H1 (cell line): ENCODE results near the gene SPDYA. TPM values are rescaled to one million over a fixed set of nuclear protein-coding genes. Genes with fewer than 3 reads are reported as not detected.

Experiments used
- CTCF ChIA-PET: fragments of 300-600 bp; sonication (Branson Sonifier 250); formaldehyde crosslinking; loops from one replicate; lab custom pipeline; 2021; ENCODE audit not compliant: partially characterized antibody; lab: Charles Lee
- POLR2A ChIA-PET: fragments of 300-600 bp; sonication (Branson Sonifier 250); formaldehyde crosslinking; loops from one replicate; lab custom pipeline; 2021; ENCODE audit warnings: inconsistent platforms; ENCODE audit not compliant: partially characterized antibody; lab: Charles Lee
- DNase-seq, 2 experiments: peaks; one replicate each; pipeline versions ENCODE4 v3.0.0 to v3.0.0-alpha.2; 2010 to 2022; ENCODE audit warnings: low spot score in 2 of 2, low read depth in 1 of 2, mixed read lengths in 1 of 2
- FAIRE-seq: peaks from 2 replicates; lab custom pipeline; 2011; peaks lifted over from hg19 to GRCh38; lab: Jason Lieb, UNC
- H2AFZ ChIP-seq: 2 replicates; pipeline ENCODE4 v1.8.1; 2012; ENCODE audit warnings: low read length, inconsistent platforms
- H2AK5ac ChIP-seq: 2 replicates; pipeline ENCODE4 v1.6.1; 2013; ENCODE audit warnings: low read depth, low read length
- H2BK120ac ChIP-seq: replicated peaks from 2 replicates; pipeline ENCODE3; 2013; ENCODE audit warnings: low read depth, low read length, inconsistent platforms
- H2BK12ac ChIP-seq: 2 replicates; pipeline ENCODE4 v1.6.1; 2013; ENCODE audit warnings: low read depth, low read length
- H2BK15ac ChIP-seq: 2 replicates; pipeline ENCODE4 v1.6.1; 2013; ENCODE audit warnings: low read length
- H2BK20ac ChIP-seq: 2 replicates; pipeline ENCODE4 v1.6.1; 2013; ENCODE audit warnings: low read length
- H2BK5ac ChIP-seq: 2 replicates; pipeline ENCODE4 v1.6.1; 2013; ENCODE audit warnings: low read depth, low read length
- H3K14ac ChIP-seq: 2 replicates; pipeline ENCODE4 v1.6.1; 2013; ENCODE audit warnings: inconsistent platforms; ENCODE audit not compliant: insufficient read length
- H3K18ac ChIP-seq: 2 replicates; pipeline ENCODE4 v1.6.1; 2013; ENCODE audit warnings: low read length; ENCODE audit errors: extremely low read depth
- H3K23ac ChIP-seq: 2 replicates; pipeline ENCODE4 v1.6.1; 2013; ENCODE audit warnings: inconsistent platforms; ENCODE audit not compliant: insufficient read length
- H3K23me2 ChIP-seq: 2 replicates; pipeline ENCODE4 v1.6.1; 2013; ENCODE audit warnings: low read depth, low read length
- H3K27ac ChIP-seq: 2 replicates; pipeline ENCODE4 v1.6.1; 2011; ENCODE audit warnings: low read depth, low read length, inconsistent platforms
- H3K27me3 ChIP-seq, 4 experiments: replicated peaks in 1 of 4; 1 replicate in 1 of 4; 2 replicates in 3 of 4; pipeline versions ENCODE4 v1.6.1 to v1.8.1; 2011 to 2013; ENCODE audit warnings: low read length in 3 of 4, mild to moderate bottlenecking in 3 of 4, inconsistent platforms in 2 of 4, mixed read lengths in 2 of 4, moderate library complexity in 1 of 4; ENCODE audit not compliant: control insufficient read depth in 3 of 4, insufficient read depth in 3 of 4; ENCODE audit errors: extremely low read depth in 1 of 4
- H3K36me3 ChIP-seq, 4 experiments: 2 replicates each; pipeline versions ENCODE4 v1.6.1 to v1.8.1; 2011 to 2013; ENCODE audit warnings: mild to moderate bottlenecking in 4 of 4, low read length in 3 of 4, moderate library complexity in 2 of 4, control low read depth in 1 of 4, inconsistent platforms in 1 of 4; ENCODE audit not compliant: insufficient read depth in 4 of 4, control insufficient read depth in 2 of 4
- H3K4ac ChIP-seq: replicated peaks from 2 replicates; pipeline ENCODE3; 2013; ENCODE audit warnings: low read length, low read depth, mixed read lengths, inconsistent platforms; ENCODE audit not compliant: insufficient read length
- H3K4me1 ChIP-seq, 4 experiments: replicated peaks in 1 of 4; 1 replicate in 1 of 4; 2 replicates in 3 of 4; pipeline versions ENCODE4 v1.6.1 to v1.8.1; 2011 to 2013; ENCODE audit warnings: low read length in 3 of 4, inconsistent platforms in 2 of 4, mixed read lengths in 1 of 4; ENCODE audit not compliant: insufficient read depth in 4 of 4, control insufficient read depth in 3 of 4
- H3K4me2 ChIP-seq, 2 experiments: 2 replicates each; pipeline versions ENCODE4 v1.6.1 to v1.8.1; 2011 to 2013; ENCODE audit warnings: low read depth in 2 of 2, low read length in 2 of 2, control low read depth in 1 of 2, inconsistent platforms in 1 of 2, mild to moderate bottlenecking in 1 of 2; ENCODE audit not compliant: insufficient read depth in 1 of 2
- H3K4me3 ChIP-seq, 4 experiments: fragments of 200-600, 300-600 bp in 1 of 4; sonication (generic), shearing (Covaris generic), sonication (Bioruptor Twin) in 1 of 4; 2 replicates each; pipeline versions ENCODE4 v1.5.1 to v1.8.1; 2011 to 2016; ENCODE audit warnings: low read length in 4 of 4, low read depth in 3 of 4, control low read depth in 2 of 4, inconsistent platforms in 2 of 4, mild to moderate bottlenecking in 2 of 4, mixed read lengths in 1 of 4, moderate library complexity in 1 of 4; ENCODE audit not compliant: insufficient read depth in 2 of 4; ENCODE audit errors: extremely low read depth in 1 of 4
- H3K56ac ChIP-seq: replicated peaks from 2 replicates; pipeline ENCODE3; 2013; ENCODE audit warnings: low read depth, mild to moderate bottlenecking, mixed read lengths, low read length, inconsistent platforms; ENCODE audit not compliant: insufficient read length
- H3K79me1 ChIP-seq: 2 replicates; pipeline ENCODE4 v1.6.1; 2013; ENCODE audit warnings: low read depth, low read length, control low read depth
- H3K79me2 ChIP-seq, 2 experiments: 2 replicates each; pipeline versions ENCODE4 v1.6.1 to v1.8.1; 2012 to 2013; ENCODE audit warnings: low read length in 2 of 2, mild to moderate bottlenecking in 2 of 2, inconsistent platforms in 1 of 2; ENCODE audit not compliant: insufficient read depth in 2 of 2, control insufficient read depth in 1 of 2
- H3K9ac ChIP-seq, 4 experiments: replicated peaks in 1 of 4; 1 replicate in 1 of 4; 2 replicates in 3 of 4; pipeline versions ENCODE4 v1.6.1 to v1.8.1; 2011 to 2013; ENCODE audit warnings: low read depth in 3 of 4, low read length in 3 of 4, control low read depth in 2 of 4, mild to moderate bottlenecking in 2 of 4, moderate library complexity in 2 of 4, inconsistent platforms in 1 of 4; ENCODE audit errors: extremely low read depth in 1 of 4
- H3K9me3 ChIP-seq, 2 experiments: 2 replicates each; pipeline versions ENCODE4 v1.6.1 to v1.8.1; 2012 to 2013; ENCODE audit warnings: mild to moderate bottlenecking in 2 of 2, moderate library complexity in 2 of 2, control low read depth in 1 of 2, inconsistent platforms in 1 of 2, low read depth in 1 of 2, low read length in 1 of 2, mixed read lengths in 1 of 2; ENCODE audit not compliant: insufficient read depth in 2 of 2
- H4K20me1 ChIP-seq, 2 experiments: replicated peaks in 1 of 2; 2 replicates each; pipeline versions ENCODE3 to v1.8.1; 2011 to 2013; ENCODE audit warnings: inconsistent platforms in 2 of 2, low read length in 2 of 2, mild to moderate bottlenecking in 1 of 2; ENCODE audit not compliant: insufficient read depth in 2 of 2, control insufficient read depth in 1 of 2
- H4K5ac ChIP-seq: 2 replicates; pipeline ENCODE4 v1.6.1; 2013; ENCODE audit warnings: low read length, low read depth, mixed read lengths, inconsistent platforms; ENCODE audit not compliant: insufficient read length
- H4K8ac ChIP-seq: 2 replicates; pipeline ENCODE4 v1.8.0; 2013; ENCODE audit warnings: mild to moderate bottlenecking, moderate library complexity, low read length, inconsistent platforms; ENCODE audit not compliant: insufficient read depth; ENCODE audit errors: extremely low read depth
- H4K91ac ChIP-seq: replicated peaks from 2 replicates; pipeline ENCODE3; 2013; ENCODE audit warnings: low read length, mixed read lengths, inconsistent platforms; ENCODE audit not compliant: insufficient read length
- BRCA1 ChIP-seq: IDR thresholded peaks from 2 replicates; pipeline ENCODE4 v1.6.1; 2012; ENCODE audit warnings: low read depth, low read length, improper control_type of control experiment
- CBX5 ChIP-seq: fragments of 300-800, 300-1000 bp; sonication (generic); IDR thresholded peaks from 2 replicates; pipeline ENCODE4 v1.7.1; 2016; ENCODE audit warnings: antibody characterized with exemption, low read length, low read depth
- CBX8 ChIP-seq: fragments of 300-800, 300-1000 bp; sonication (generic); IDR thresholded peaks from 2 replicates; pipeline ENCODE4 v1.7.1; 2016; ENCODE audit warnings: low read depth, low read length, borderline replicate concordance
- CHD2 ChIP-seq: IDR thresholded peaks from 2 replicates; pipeline ENCODE4 v1.6.1; 2012; ENCODE audit warnings: low read length, improper control_type of control experiment
- EZH2 ChIP-seq: fragments of 200-600 bp; sonication (generic); IDR thresholded peaks from 2 replicates; pipeline ENCODE4 v1.7.1; 2012; ENCODE audit warnings: low read depth, mild to moderate bottlenecking, moderate library complexity, low read length, inconsistent platforms; ENCODE audit not compliant: severe bottlenecking
- MAFK ChIP-seq: IDR thresholded peaks from 2 replicates; pipeline ENCODE4 v1.6.1; 2012; ENCODE audit warnings: low read depth, mild to moderate bottlenecking, improper control_type of control experiment, low read length
- PHF8 ChIP-seq: fragments of 200-600 bp; sonication (generic); conservative IDR thresholded peaks from 2 replicates; pipeline ENCODE4 v1.7.1; 2012; ENCODE audit warnings: low read depth, mild to moderate bottlenecking, inconsistent platforms, low read length, moderate library complexity
- POU5F1 ChIP-seq: IDR thresholded peaks from 2 replicates; pipeline ENCODE4 v1.6.1; 2011; ENCODE audit warnings: low read depth, mild to moderate bottlenecking, low read length, moderate library complexity
- RBBP5 ChIP-seq: IDR thresholded peaks from 2 replicates; pipeline ENCODE4 v1.7.1; 2012; ENCODE audit warnings: low read depth, mild to moderate bottlenecking, inconsistent platforms, low read length, moderate library complexity, borderline replicate concordance
- SIN3A ChIP-seq, 2 experiments: IDR thresholded peaks in 1 of 2; conservative IDR thresholded peaks in 1 of 2; 2 replicates each; pipeline ENCODE4 v1.6.1; 2011 to 2012; ENCODE audit warnings: low read length in 2 of 2, improper control_type of control experiment in 1 of 2, low read depth in 1 of 2, mild to moderate bottlenecking in 1 of 2
- SP4 ChIP-seq: IDR thresholded peaks from 2 replicates; pipeline ENCODE4 v1.6.1; 2012; ENCODE audit warnings: low read length, inconsistent platforms
- SUZ12 ChIP-seq: fragments of 200-600 bp; sonication (generic); IDR thresholded peaks from 2 replicates; pipeline ENCODE4 v1.6.1; 2012; ENCODE audit warnings: mild to moderate bottlenecking, inconsistent platforms, low read length, moderate library complexity, mixed read lengths
- YY1 ChIP-seq: IDR thresholded peaks from 2 replicates; pipeline ENCODE4 v1.6.1; 2011; ENCODE audit warnings: low read depth, mild to moderate bottlenecking, low read length
- WGBS, 2 experiments: shearing (Covaris generic) in 1 of 2; methylation state at CpG; one replicate each; pipeline versions ENCODE4 v1.1.6 to v1.1.7; 2013 to 2015; ENCODE audit warnings: low lambda C conversion rate in 2 of 2, mixed read lengths in 2 of 2, inconsistent platforms in 1 of 2, low coverage in 1 of 2, missing lambda C conversion rate in 1 of 2; ENCODE audit not compliant: insufficient replicate concordance in 2 of 2, insufficient coverage in 1 of 2, insufficient read length in 1 of 2; ENCODE audit errors: extremely low coverage in 1 of 2, missing lambda C conversion rate in 1 of 2; 5-methylcytosine and 5-hydroxymethylcytosine counted together
- polyA plus RNA-seq, 7 experiments: library from polyadenylated mRNA; depleted of rRNA in 3 of 7; stranded (reverse) in 5 of 7; unstranded in 2 of 7; fragments of >200 nt in 5 of 7; fragments of 200-250 nt in 2 of 7; gene quantifications; 1 replicate in 5 of 7; 2 replicates in 1 of 7; 4 replicates in 1 of 7; pipeline versions ENCODE4 v1.2.1 to v1.2.3, GENCODE V29; 2011 to 2013; ENCODE audit warnings: missing spikeins in 2 of 7, mixed read lengths in 2 of 7
- total RNA-seq: library from RNA; stranded (reverse); fragmentation: NEBNext Ultra II Directional; extraction: Animal tissue kit (Norgen Biotek cat#: 25700); gene quantifications from 2 replicates; pipeline ENCODE4 v1.2.1, GENCODE V29; 2021
- TF ChIP-seq, protein P1 (sequence below): IDR thresholded peaks from 2 replicates; pipeline ENCODE4 v1.6.1; 2012; ENCODE audit warnings: inconsistent platforms

Gene SPDYA
- total and polyA plus RNA-seq, 2 of the 8 experiments (the other 6 are each of a cell fraction or from before 2014, with no cell fraction given): 0.12 to 0.35 TPM

- no peaks in the 10 kb centered on the region for H3K36me3 ChIP-seq
- peaks cover 13 to 24% of the 10 kb centered on the region in 2 experiments for H4K20me1 ChIP-seq
- no peaks in the 10 kb centered on the region for H3K9me3 ChIP-seq
- no peak overlapping the region for H3K27ac ChIP-seq
- 94% methylated on average over 21 of the region's 21 CpGs; no CpG with 5 or more reads in 1 of the 2 experiments for WGBS, 2 experiments
- no peak overlapping the region for H3K18ac ChIP-seq
- H2AFZ ChIP-seq: no peak overlapping the region
- no peak overlapping the region for H2AK5ac ChIP-seq
- DNase-seq (no peak), FAIRE-seq (no peak)
- H2BK15ac ChIP-seq: no peak overlapping the region
- POLR2A ChIA-PET: interaction anchor here (1.3 to 6.1 kb wide), 5 partner anchors 8 to 23 kb away, joined by 3 to 63 read pairs (median 7); partner anchors contain the start of gene TRMT61B
- no peak overlapping the region for H2BK120ac ChIP-seq
- no peak overlapping the region for H3K23ac ChIP-seq
- no peak overlapping the region for H2BK20ac ChIP-seq
- no peaks in the 10 kb centered on the region for H3K79me1 ChIP-seq
- H3K4me3 ChIP-seq: no peak overlapping the region
- peaks cover 0 to 3% (median 3%) of the 10 kb centered on the region in 4 experiments; a peak in 4 of 7 replicates for H3K4me1 ChIP-seq
- H3K4ac ChIP-seq: no peak overlapping the region
- no peak overlapping the region for H3K14ac ChIP-seq
- TF ChIP-seq MAFK (no peak), BRCA1 (no peak), POU5F1 (no peak), EZH2 (no peak), RBBP5 (no peak), PHF8 (no peak), YY1 (no peak), SP4 (no peak), CBX5 (no peak), SIN3A (conservative IDR thresholded peaks at IDR 0.05 in 1 of 2, IDR thresholded peaks at IDR 0.05 in 1 of 2; ENCODE audit: low read depth in 1 of 2, low read length in 2 of 2) (no peak), CBX8 (no peak), CHD2 (no peak), SUZ12 (no peak)
- TF ChIP-seq, protein P1, sequence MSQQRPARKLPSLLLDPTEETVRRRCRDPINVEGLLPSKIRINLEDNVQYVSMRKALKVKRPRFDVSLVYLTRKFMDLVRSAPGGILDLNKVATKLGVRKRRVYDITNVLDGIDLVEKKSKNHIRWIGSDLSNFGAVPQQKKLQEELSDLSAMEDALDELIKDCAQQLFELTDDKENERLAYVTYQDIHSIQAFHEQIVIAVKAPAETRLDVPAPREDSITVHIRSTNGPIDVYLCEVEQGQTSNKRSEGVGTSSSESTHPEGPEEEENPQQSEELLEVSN: no peak
- no peaks in the 10 kb centered on the region; a peak in 1 of 7 replicates for H3K27me3 ChIP-seq
- peaks cover 40% of the 10 kb centered on the region in 2 experiments for H3K79me2 ChIP-seq
- no peak overlapping the region for H3K9ac ChIP-seq
- no peak overlapping the region for H4K5ac ChIP-seq
- 0 out of 2 replicates have a peak, but pooled peaks cover 2% of the 10 kb centered on the region for H3K23me2 ChIP-seq
- no peak overlapping the region for H4K8ac ChIP-seq
- no peak overlapping the region for H3K56ac ChIP-seq
- H2BK5ac ChIP-seq: no peak overlapping the region
- H3K4me2 ChIP-seq: no peak overlapping the region
- CTCF ChIA-PET: interaction anchor here (0.7 kb wide), 1 partner anchor 23 kb away, joined by 3 read pairs; the partner anchor contains the start of gene TRMT61B
- no peak overlapping the region for H4K91ac ChIP-seq
- H2BK12ac ChIP-seq: no peak overlapping the region
These were observed 82.9 kb downstream of the SPDYA start for GRCh38 chr2:28893488-28893887.
